Fibroblast of lung (primary cell): ENCODE data around the gene LTBP2. TPM values are rescaled to one million over a fixed set of nuclear protein-coding genes. Genes with fewer than 3 reads are reported as not detected.

Experiments
- DNase-seq, 2 donors: peaks; one replicate each; pipeline versions ENCODE4 v3.0.0 to v3.0.0-alpha.2; 2010; ENCODE audit warnings: low read depth in 2 of 2
- H2AFZ ChIP-seq: 2 replicates; pipeline ENCODE4 v1.5.1; 2012; ENCODE audit warnings: low read length, control low read depth, inconsistent platforms
- H3K27ac ChIP-seq: 2 replicates; pipeline ENCODE4 v1.5.1; 2011; ENCODE audit warnings: low read length, control low read depth; ENCODE audit not compliant: insufficient read depth
- H3K27me3 ChIP-seq: 2 replicates; pipeline ENCODE4 v1.5.1; 2011; ENCODE audit warnings: mild to moderate bottlenecking, low read length; ENCODE audit not compliant: control insufficient read depth, insufficient read depth
- H3K36me3 ChIP-seq: 2 replicates; pipeline ENCODE4 v1.5.1; 2011; ENCODE audit warnings: low read length; ENCODE audit not compliant: control insufficient read depth, insufficient read depth
- H3K4me1 ChIP-seq: 2 replicates; pipeline ENCODE4 v1.5.1; 2011; ENCODE audit warnings: low read length; ENCODE audit not compliant: control insufficient read depth, insufficient read depth; ENCODE audit errors: extremely low read depth
- H3K4me2 ChIP-seq: 2 replicates; pipeline ENCODE4 v1.5.1; 2011; ENCODE audit warnings: low read length, control low read depth; ENCODE audit not compliant: insufficient read depth; ENCODE audit errors: extremely low read depth
- H3K4me3 ChIP-seq, 4 experiments: fragments of 200-600 bp in 1 of 4; sonication (generic) in 1 of 4; replicated peaks in 1 of 4; 2 replicates each; pipeline ENCODE4 v1.5.1; 2011 to 2016; ENCODE audit warnings: low read length in 4 of 4, low read depth in 3 of 4, mild to moderate bottlenecking in 3 of 4, control low read depth in 2 of 4, inconsistent platforms in 1 of 4, mixed read lengths in 1 of 4; ENCODE audit not compliant: insufficient read depth in 1 of 4; ENCODE audit errors: control extremely low read depth in 1 of 4
- H3K79me2 ChIP-seq: 2 replicates; pipeline ENCODE4 v1.5.1; 2012; ENCODE audit warnings: mild to moderate bottlenecking, low read length, inconsistent platforms; ENCODE audit not compliant: control insufficient read depth, insufficient read depth
- H3K9ac ChIP-seq: 2 replicates; pipeline ENCODE4 v1.5.1; 2011; ENCODE audit warnings: mild to moderate bottlenecking, low read length, control low read depth; ENCODE audit not compliant: insufficient read depth
- H3K9me3 ChIP-seq: 2 replicates; pipeline ENCODE4 v1.5.1; 2012; ENCODE audit warnings: low read depth, low read length; ENCODE audit not compliant: control insufficient read depth, insufficient read depth
- H4K20me1 ChIP-seq: 2 replicates; pipeline ENCODE4 v1.5.1; 2011; ENCODE audit warnings: low read length; ENCODE audit not compliant: control insufficient read depth, insufficient read depth; ENCODE audit errors: extremely low read depth
- CTCF ChIP-seq, 2 donors: IDR thresholded peaks in 1 of 2; conservative IDR thresholded peaks in 1 of 2; 1 replicate in 1 of 2; 2 replicates in 1 of 2; pipeline ENCODE4 v1.5.1; 2011 to 2012; ENCODE audit warnings: low read length in 2 of 2, control low read depth in 1 of 2, inconsistent platforms in 1 of 2, low read depth in 1 of 2, mild to moderate bottlenecking in 1 of 2
- EZH2 ChIP-seq: IDR thresholded peaks from 2 replicates; pipeline ENCODE4 v1.5.1; 2012; ENCODE audit warnings: low read length, control low read depth, mild to moderate bottlenecking; ENCODE audit errors: missing control alignments
- polyA plus RNA-seq, 2 donors: library from polyadenylated mRNA; depleted of rRNA in 1 of 2; stranded (reverse) in 1 of 2; unstranded in 1 of 2; fragments of >200 nt; gene quantifications; 2 replicates each; pipeline ENCODE4 v1.2.1, GENCODE V29; 2011 to 2012; ENCODE audit warnings: missing spikeins in 1 of 2
- total RNA-seq: library from RNA; depleted of rRNA; stranded (reverse); fragments of >200 nt; gene quantifications from 2 replicates; pipeline ENCODE4 v1.2.1, GENCODE V29; 2014

Gene LTBP2
- total and polyA plus RNA-seq, 2 donors (not counting 1 experiment from before 2014, with no cell fraction given): 108 to 514 TPM

DNA sequence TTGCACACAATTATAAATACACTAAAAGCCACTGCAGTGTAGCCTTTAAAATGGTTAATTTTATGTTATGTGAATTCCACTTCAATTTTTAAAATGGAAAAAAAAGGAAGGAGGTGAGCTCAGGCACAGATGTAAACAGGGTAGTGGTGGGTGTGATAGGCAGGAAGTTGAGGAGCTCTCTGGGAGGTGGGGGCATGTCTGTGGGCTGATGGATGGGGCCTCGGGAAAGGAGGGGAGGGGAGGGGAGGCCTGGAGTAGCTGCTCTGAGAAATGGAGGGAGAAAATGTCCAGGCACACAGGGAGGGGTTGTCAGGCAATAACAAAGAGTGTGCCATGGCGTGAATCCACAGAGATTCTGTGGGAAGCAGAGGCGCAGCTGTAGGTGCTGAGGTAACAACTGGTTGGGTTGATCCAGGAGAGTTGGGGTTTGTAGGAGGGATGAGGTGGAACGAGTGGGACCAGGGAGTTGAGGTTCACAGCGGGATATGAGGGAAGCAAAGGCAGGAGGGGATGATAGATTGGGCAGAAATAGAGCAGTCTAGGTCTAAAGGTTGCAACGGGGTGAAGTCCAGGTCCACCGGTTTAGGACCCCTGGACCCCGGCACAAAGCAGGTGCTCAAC lies 57.2 kb downstream of the LTBP2 start:
- Histone ChIP-seq H3K4me1 (peaks cover 38% of the 10 kb centered on the region), H3K27ac (no peak overlapping the region), H3K9me3 (no peaks in the 10 kb centered on the region), H3K4me2 (no peak overlapping the region), H3K9ac (no peak overlapping the region), H3K79me2 (peaks cover 19% of the 10 kb centered on the region), H4K20me1 (no peaks in the 10 kb centered on the region), H3K36me3 (peaks cover 17% of the 10 kb centered on the region), H3K27me3 (no peaks in the 10 kb centered on the region), H2AFZ (no peak overlapping the region), H3K4me3 (no peak overlapping the region)
- DNase-seq: no peak
- TF ChIP-seq CTCF (conservative IDR thresholded peaks at IDR 0.05 in 1 of 2, IDR thresholded peaks at IDR 0.05 in 1 of 2; ENCODE audit: low read depth in 1 of 2, low read length in 2 of 2) (no peak), EZH2 (no peak)

GRCh38 chr14:74552623-74553022 lies 59.4 kb downstream of the LTBP2 start:
- H3K4me1 ChIP-seq: peaks cover 41% of the 10 kb centered on the region
- H3K9ac ChIP-seq: no peak overlapping the region
- H4K20me1 ChIP-seq: no peaks in the 10 kb centered on the region
- H3K9me3 ChIP-seq: no peaks in the 10 kb centered on the region
- peak overlapping the region; percentile 5 for H3K4me2 ChIP-seq
- TF ChIP-seq EZH2: no peak
- TF ChIP-seq CTCF (conservative IDR thresholded peaks at IDR 0.05 in 1 of 2, IDR thresholded peaks at IDR 0.05 in 1 of 2; ENCODE audit: low read depth in 1 of 2, low read length in 2 of 2): no peak
- DNase-seq: peak; percentile 28 to 71
- peaks cover 7% of the 10 kb centered on the region for H3K79me2 ChIP-seq
- H3K4me3 ChIP-seq: no peak overlapping the region
- no peak overlapping the region for H2AFZ ChIP-seq
- peak overlapping the region; percentile 14 for H3K27ac ChIP-seq
- no peaks in the 10 kb centered on the region for H3K27me3 ChIP-seq
- peaks cover 21% of the 10 kb centered on the region for H3K36me3 ChIP-seq

DNA sequence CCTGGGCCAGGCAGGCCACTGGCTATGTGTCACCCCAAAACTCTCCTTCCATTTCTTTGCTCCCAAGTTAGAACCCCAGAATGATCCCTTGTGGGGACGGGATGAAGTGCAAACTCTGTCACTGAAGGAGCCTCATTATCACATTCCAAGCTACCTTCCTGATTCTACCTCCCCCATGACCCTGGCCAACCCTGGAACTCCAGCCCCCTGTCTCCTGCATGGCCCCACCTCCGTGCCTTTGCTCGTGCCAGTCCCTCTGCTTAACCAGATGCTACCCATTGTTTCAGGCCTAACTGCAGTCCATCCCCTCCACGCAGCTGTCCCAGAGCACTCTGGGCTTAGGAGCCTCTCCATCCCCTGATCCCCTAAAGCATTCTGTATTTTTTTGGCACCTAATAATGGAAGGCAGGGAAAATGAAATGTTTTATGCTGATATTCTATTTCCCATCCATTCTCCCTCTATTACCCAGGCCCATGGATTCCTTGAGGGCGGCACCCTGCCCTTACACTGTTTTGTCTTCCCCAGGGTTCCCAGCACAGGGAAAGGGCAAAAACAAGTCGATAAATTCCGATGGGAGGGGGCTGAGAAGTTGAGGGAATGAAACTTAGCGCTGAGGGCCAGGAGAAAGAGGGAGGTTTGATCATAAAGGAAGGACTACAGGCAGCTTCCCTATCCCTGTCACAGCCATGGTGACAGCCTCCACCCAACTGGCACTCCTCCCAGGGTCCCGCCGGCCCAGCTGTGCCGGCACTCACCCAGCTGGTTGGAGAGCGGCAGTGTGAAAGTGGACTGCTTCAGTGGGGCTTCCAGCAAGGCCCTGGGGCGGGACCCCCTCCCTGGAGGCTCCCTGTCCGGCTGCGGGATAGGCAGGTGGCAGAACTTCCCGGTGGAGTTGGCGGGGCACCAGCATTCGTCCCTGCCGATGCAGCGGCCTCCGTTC lies 60.3 kb downstream of the LTBP2 start:
- H3K4me3 ChIP-seq: peak overlapping the region in 1 of 4 experiments; percentile 5
- no peaks in the 10 kb centered on the region for H4K20me1 ChIP-seq
- no peaks in the 10 kb centered on the region for H3K27me3 ChIP-seq
- H3K79me2 ChIP-seq: peaks cover 7% of the 10 kb centered on the region
- no peak overlapping the region for H2AFZ ChIP-seq
- peaks cover 41% of the 10 kb centered on the region for H3K4me1 ChIP-seq
- peak overlapping the region; percentile 43 for H3K9ac ChIP-seq
- DNase-seq: peak in 1 of 2 donors; percentile 26
- H3K36me3 ChIP-seq: peaks cover 25% of the 10 kb centered on the region
- TF ChIP-seq CTCF (conservative IDR thresholded peaks at IDR 0.05 in 1 of 2, IDR thresholded peaks at IDR 0.05 in 1 of 2; ENCODE audit: low read depth in 1 of 2, low read length in 2 of 2) (no peak), EZH2 (no peak)
- peak overlapping the region; percentile 14 for H3K27ac ChIP-seq
- peak overlapping the region; percentile 0 for H3K4me2 ChIP-seq
- no peaks in the 10 kb centered on the region for H3K9me3 ChIP-seq
